CD4-positive, alpha-beta T cell treated with Interleukin-21 for 1 hour (primary cell): ENCODE measurements around the gene YBX1.
"Not testable (repeated sequence)": the region's sequence is repeated elsewhere in the genome, so short reads cannot be mapped to it uniquely, and the experiment has no call there.

ENCODE experiments used
- DNase-seq: peaks from one replicate; pipeline ENCODE4 v3.0.0-alpha.2; 2020

The YBX1 gene

GRCh38 chr1:42690477-42691156 is 8.4 kb downstream of the YBX1 start:
- DNase-seq, result no peak

- DNase-seq, result no peak
Observed at GRCh38 chr1:42691157-42691498, 8.9 kb downstream of the YBX1 start.

GRCh38 chr1:42692461-42692860 is 10.2 kb downstream of the YBX1 start:
- DNase-seq, result no peak

- DNase-seq, result no peak
Observed at GRCh38 chr1:42692911-42693310, 10.7 kb downstream of the YBX1 start.

DNA sequence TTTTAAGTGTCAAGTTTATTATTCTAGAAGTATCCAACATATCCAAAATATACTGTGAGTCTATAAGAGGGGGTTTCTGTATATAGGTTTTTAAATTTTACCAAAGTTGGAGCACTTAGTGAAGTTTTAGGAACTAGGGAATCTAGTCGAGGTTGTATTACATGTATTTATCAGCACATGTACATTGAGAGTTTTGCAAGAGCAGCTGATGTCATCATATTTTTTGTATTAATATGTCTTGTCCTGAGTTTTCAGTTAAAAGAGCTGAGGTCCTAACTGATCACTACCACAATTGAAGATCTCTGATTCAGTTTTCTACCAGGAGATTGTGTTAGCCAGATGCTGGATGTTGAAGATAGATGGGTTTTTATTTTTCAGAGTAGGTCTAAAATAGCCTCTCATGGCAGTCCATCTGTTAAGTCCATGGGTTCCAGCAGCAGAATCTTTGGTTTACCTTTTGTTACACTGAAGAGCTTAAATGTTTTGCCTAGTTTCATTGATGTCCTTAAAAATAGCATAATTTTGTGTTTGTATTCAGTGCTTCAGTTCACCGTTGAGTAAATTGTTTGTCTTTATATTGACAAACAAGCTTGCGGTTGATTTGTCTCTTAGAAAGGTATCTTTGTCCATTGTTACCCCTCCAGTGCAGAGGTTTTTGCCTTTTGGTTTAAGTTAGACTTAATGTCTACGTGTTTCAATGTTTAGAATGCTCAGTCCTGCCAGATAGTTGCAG is 16.0 kb downstream of the YBX1 start:
- DNase-seq, result no peak

GRCh38 chr1:42700006-42700405 is 17.8 kb downstream of the YBX1 start:
- DNase-seq, result no peak

GRCh38 chr1:42703888-42704464 is 21.8 kb downstream of the YBX1 start:
- no peak for DNase-seq

- DNase-seq, result not testable (repeated sequence)
Observed at GRCh38 chr1:42712808-42713207, 30.6 kb downstream of the YBX1 start.

DNA sequence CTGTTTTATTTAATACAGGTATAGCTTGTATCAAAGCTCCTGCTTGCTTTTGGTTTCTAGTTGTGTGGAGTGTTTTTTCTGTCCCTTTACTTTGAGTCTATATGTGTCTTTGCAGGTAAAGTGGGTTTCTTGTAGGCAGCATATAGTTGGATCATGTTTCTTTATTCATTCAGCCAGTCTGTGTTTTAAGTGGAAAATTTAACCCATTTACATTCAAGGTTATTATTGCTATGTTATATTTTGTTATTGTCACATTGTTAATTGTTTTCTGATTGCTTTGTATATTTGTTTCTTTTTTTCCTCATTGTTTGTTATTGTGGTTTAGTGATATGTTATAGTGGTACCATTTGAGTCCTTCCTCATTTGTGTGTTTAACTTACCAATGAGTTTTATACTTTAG is 31.1 kb downstream of the YBX1 start:
- DNase-seq, result no peak

- DNase-seq, result not testable (repeated sequence)
Observed at GRCh38 chr1:42714441-42714840, 32.2 kb downstream of the YBX1 start.

DNA sequence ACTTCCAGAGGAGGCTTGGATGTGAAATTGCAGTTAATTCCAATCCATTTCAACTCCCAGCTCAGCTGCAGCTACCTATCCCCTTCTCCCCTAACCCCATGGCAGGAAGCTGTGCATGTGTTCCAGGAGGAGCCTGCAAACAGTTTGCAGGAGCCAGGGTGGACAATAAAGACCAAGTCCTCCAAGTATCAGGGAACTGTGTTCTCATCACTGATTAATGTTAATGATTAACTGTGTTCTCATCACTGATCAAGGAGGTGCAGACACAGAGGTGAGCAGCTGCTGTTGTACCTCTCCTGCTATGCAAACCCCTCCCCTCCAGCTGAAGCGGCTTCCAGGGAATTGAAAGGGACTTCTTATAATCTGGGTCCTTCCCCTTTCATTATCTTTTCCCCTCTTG is 38.6 kb downstream of the YBX1 start:
- no peak for DNase-seq

- no peak for DNase-seq
Observed at GRCh38 chr1:42721926-42722325, 39.7 kb downstream of the YBX1 start.

GRCh38 chr1:42722403-42722802 is 40.2 kb downstream of the YBX1 start:
- not testable (repeated sequence) for DNase-seq

GRCh38 chr1:42723511-42723910 is 41.3 kb downstream of the YBX1 start:
- no peak for DNase-seq

DNA sequence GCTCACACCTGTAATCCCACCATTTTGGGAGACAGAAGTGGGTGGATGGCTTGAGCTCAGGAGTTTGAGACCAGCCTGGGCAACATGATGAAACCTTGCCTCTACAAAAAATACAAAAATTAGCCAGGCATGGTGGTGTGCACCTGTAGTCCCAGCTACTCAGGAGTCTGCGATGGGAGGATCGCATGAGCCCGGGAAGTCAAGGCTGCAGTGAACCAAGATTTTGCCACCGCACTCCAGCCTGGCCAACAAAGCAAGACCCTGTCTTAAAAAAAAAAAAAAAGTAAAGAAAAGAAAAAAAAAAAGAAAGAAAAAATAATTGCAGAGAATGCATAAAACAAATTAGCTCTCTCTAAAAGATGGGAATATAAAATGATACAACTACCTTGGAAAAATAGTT is 43.6 kb downstream of the YBX1 start:
- not testable (repeated sequence) for DNase-seq

DNA sequence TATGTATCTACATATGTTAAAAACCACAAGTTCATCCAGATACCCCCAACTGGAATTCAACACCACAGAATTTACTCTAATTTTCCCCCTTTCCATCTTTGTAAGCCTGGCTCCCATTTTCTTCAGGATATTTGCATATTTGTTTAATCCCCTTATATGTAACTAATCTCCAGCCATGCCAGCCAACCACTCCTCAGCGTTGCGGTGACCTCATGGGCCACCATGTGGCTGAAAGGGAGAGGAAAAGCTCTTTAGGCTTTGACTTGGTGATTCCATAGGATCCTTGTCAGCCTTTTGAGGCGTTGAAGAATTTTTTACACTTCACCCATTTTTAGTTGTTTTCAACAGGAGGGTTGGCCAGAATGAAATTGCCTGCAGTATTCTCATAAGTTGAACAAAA is 47.8 kb downstream of the YBX1 start:
- DNase-seq, result no peak

GRCh38 chr1:42730988-42731387 is 48.8 kb downstream of the YBX1 start:
- DNase-seq, result peak; percentile 11

- DNase-seq, result no peak
Observed at GRCh38 chr1:42731585-42731984, 49.4 kb downstream of the YBX1 start.

GRCh38 chr1:42732126-42732680 is 50.0 kb downstream of the YBX1 start:
- DNase-seq, result no peak

- no peak for DNase-seq
Observed at GRCh38 chr1:42733415-42734200, 51.4 kb downstream of the YBX1 start.

DNA sequence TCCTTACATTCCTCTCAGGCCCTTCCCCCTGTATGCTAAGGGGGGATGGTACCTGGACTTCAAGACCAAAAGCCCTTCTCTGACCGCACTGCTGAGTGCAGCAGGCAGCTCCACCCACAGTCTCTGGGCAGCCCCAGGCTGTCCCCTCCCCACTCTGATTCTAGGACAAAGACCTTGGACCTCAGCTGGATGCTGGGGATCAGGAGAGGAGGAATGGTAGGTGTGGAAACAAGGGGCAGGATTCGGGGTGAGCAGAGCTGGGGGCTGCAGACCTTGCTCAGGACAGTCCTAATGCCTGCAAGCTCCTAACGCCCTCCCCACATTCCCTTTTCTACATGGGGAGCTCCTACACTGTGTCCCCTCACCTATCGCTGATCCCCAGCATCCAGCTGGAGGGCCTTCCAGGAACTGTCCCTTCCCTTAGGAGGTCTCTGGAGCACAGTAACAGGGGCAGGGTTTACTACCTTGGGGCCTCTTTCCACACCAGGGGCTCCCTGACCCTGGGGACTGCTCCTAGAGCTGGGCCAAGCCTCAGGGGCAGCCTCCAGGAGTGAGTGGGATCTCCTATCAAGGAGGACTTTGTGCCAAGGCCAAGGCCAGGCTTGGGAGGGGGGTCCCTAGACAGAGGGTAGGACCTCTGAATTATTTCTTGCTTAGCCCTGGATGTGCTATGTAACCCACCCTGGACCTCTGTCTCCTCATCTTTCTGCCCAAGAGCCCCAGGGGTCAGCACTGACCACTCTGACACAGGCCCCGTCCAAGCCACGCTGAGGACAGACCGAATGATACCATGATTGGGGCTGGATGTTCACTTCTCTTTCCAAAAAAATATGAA is 52.2 kb downstream of the YBX1 start:
- no peak for DNase-seq

GRCh38 chr1:42735056-42735455 is 52.8 kb downstream of the YBX1 start:
- DNase-seq, result no peak
